GM23338 (cell line): ENCODE data around the gene SEL1L3. TPM values are rescaled to one million over a fixed set of nuclear protein-coding genes. Genes with fewer than 3 reads are reported as not detected.

ENCODE experiments used
- ATAC-seq: fragments of 200-7000 bp; cut with Tn5 transposase; 3 replicates; pipeline ENCODE4 v1.9.1; 2020
- DNase-seq: peaks from one replicate; pipeline ENCODE4 v3.0.0-alpha.2; 2015; ENCODE audit warnings: low spot score
- H2AFZ ChIP-seq: fragments of 200-600 bp; sonication (generic); 2 replicates; pipeline ENCODE4 v1.8.0; 2016; ENCODE audit warnings: antibody characterized with exemption, mild to moderate bottlenecking, moderate library complexity
- H3F3A ChIP-seq: fragments of 200-600 bp; sonication (generic); replicated peaks from 2 replicates; pipeline ENCODE4 v1.8.0; 2017; ENCODE audit warnings: antibody characterized with exemption, mixed run types, low read depth
- H3K27ac ChIP-seq: fragments of 200-600 bp; sonication (generic); 2 replicates; pipeline ENCODE4 v1.6.1; 2016; ENCODE audit warnings: low read depth
- H3K27me3 ChIP-seq: fragments of 200-600 bp; sonication (generic); 2 replicates; pipeline ENCODE4 v1.8.0; 2016; ENCODE audit warnings: mild to moderate bottlenecking, mixed run types, moderate library complexity; ENCODE audit not compliant: insufficient read depth
- H3K36me3 ChIP-seq: fragments of 200-600 bp; sonication (generic); 2 replicates; pipeline ENCODE4 v1.8.0; 2016; ENCODE audit warnings: mild to moderate bottlenecking; ENCODE audit not compliant: insufficient read depth
- H3K4me1 ChIP-seq: fragments of 200-600 bp; sonication (generic); 2 replicates; pipeline ENCODE4 v1.8.0; 2016; ENCODE audit warnings: mild to moderate bottlenecking, moderate library complexity; ENCODE audit not compliant: insufficient read depth
- H3K4me2 ChIP-seq: fragments of 200-600 bp; sonication (generic); 2 replicates; pipeline ENCODE4 v1.7.1; 2017; ENCODE audit warnings: mixed run types
- H3K4me3 ChIP-seq: fragments of 200-600 bp; sonication (generic); 2 replicates; pipeline ENCODE4 v1.6.1; 2016; ENCODE audit warnings: mixed run types
- H3K79me2 ChIP-seq: fragments of 200-600 bp; sonication (generic); replicated peaks from 2 replicates; pipeline ENCODE4 v1.8.0; 2017; ENCODE audit warnings: mild to moderate bottlenecking; ENCODE audit not compliant: insufficient read depth
- H3K9me2 ChIP-seq: fragments of 200-600 bp; sonication (generic); 2 replicates; pipeline ENCODE4 v1.8.0; 2017; ENCODE audit not compliant: insufficient read depth
- H4K20me1 ChIP-seq: fragments of 200-600 bp; sonication (generic); replicated peaks from 2 replicates; pipeline ENCODE4 v1.8.0; 2017; ENCODE audit warnings: mild to moderate bottlenecking; ENCODE audit not compliant: insufficient read depth
- H3K27ac Mint-ChIP-seq: 2 replicates; pipeline ENCODE4 v1.8.0; 2020; ENCODE audit warnings: inconsistent platforms, mild to moderate bottlenecking, moderate library complexity, mixed read lengths
- H3K27me3 Mint-ChIP-seq: 3 replicates; pipeline ENCODE4 v1.8.0; 2022; ENCODE audit warnings: low read depth, mild to moderate bottlenecking, moderate library complexity, mixed read lengths, inconsistent platforms; ENCODE audit not compliant: insufficient read depth, poor library complexity
- H3K36me3 Mint-ChIP-seq: 3 replicates; pipeline ENCODE4 v1.8.0; 2021; ENCODE audit warnings: low read depth, mild to moderate bottlenecking, inconsistent platforms, moderate library complexity, mixed read lengths
- H3K4me1 Mint-ChIP-seq: 3 replicates; pipeline ENCODE4 v1.8.0; 2020; ENCODE audit warnings: mild to moderate bottlenecking, inconsistent platforms, mixed read lengths
- H3K4me3 Mint-ChIP-seq: 3 replicates; pipeline ENCODE4 v1.8.0; 2021; ENCODE audit warnings: moderate library complexity, mild to moderate bottlenecking, inconsistent platforms, mixed read lengths
- H3K9me3 Mint-ChIP-seq: 3 replicates; pipeline ENCODE4 v1.8.0; 2020; ENCODE audit warnings: moderate library complexity, mild to moderate bottlenecking, inconsistent platforms, mixed read lengths
- CREB1 ChIP-seq: fragments of 250-450 bp; sonication (Bioruptor Pico); IDR thresholded peaks from 2 replicates; pipeline ENCODE4 v1.5.0; 2020; ENCODE audit warnings: low read depth, mild to moderate bottlenecking, moderate library complexity
- CTCF ChIP-seq, 2 experiments: fragments of 200-600 bp in 1 of 2; sonication (generic) in 1 of 2; conservative IDR thresholded peaks; 2 replicates each; pipeline versions ENCODE4 v1.5.1 to v1.6.1; 2016 to 2017; ENCODE audit warnings: antibody characterized with exemption in 2 of 2, low read depth in 2 of 2, mild to moderate bottlenecking in 2 of 2, moderate library complexity in 1 of 2
- JUNB ChIP-seq: IDR thresholded peaks from one replicate; pipeline ENCODE4 v1.6.1; 2016; ENCODE audit warnings: antibody characterized with exemption; ENCODE audit not compliant: unreplicated experiment
- NANOG ChIP-seq: IDR thresholded peaks from 2 replicates; pipeline ENCODE4 v1.6.1; 2016; ENCODE audit warnings: antibody characterized with exemption, borderline replicate concordance
- POLR2AphosphoS5 ChIP-seq: IDR thresholded peaks from 2 replicates; pipeline ENCODE4 v1.6.1; 2016; ENCODE audit warnings: antibody characterized with exemption, low read depth
- ZNF114 ChIP-seq: fragments of 250-450 bp; sonication (Bioruptor Pico); IDR thresholded peaks from 2 replicates; pipeline ENCODE4 v1.5.0; 2020; ENCODE audit warnings: mild to moderate bottlenecking, moderate library complexity
- ZNF331 ChIP-seq: fragments of 250-450 bp; sonication (Bioruptor Pico); IDR thresholded peaks from 2 replicates; pipeline ENCODE4 v1.5.0; 2020; ENCODE audit warnings: low read depth, mild to moderate bottlenecking, moderate library complexity
- ZNF462 ChIP-seq: fragments of 250-450 bp; sonication (Bioruptor Pico); IDR thresholded peaks from 2 replicates; pipeline ENCODE4 v1.5.0; 2020; ENCODE audit warnings: mild to moderate bottlenecking, moderate library complexity
- polyA plus RNA-seq: library from polyadenylated mRNA; unstranded; fragments of >200 nt; fragmentation: Nextera tagmentation; extraction: Ambion mirVana; gene quantifications from 2 replicates; pipeline ENCODE4 v1.2.1, GENCODE V29; 2016
- total RNA-seq: library from RNA; depleted of rRNA; stranded (reverse); fragments of >200 nt; shearing (Covaris generic); gene quantifications from 2 replicates; pipeline ENCODE4 v1.2.3, GENCODE V29; 2014
- TF ChIP-seq, protein P1 (sequence below): IDR thresholded peaks from one replicate; pipeline ENCODE4 v1.6.1; 2018; ENCODE audit warnings: antibody characterized with exemption; ENCODE audit not compliant: unreplicated experiment

Gene SEL1L3
- total and polyA plus RNA-seq, 2 experiments from 2014 or later = 17.1 to 61.7 TPM

DNA sequence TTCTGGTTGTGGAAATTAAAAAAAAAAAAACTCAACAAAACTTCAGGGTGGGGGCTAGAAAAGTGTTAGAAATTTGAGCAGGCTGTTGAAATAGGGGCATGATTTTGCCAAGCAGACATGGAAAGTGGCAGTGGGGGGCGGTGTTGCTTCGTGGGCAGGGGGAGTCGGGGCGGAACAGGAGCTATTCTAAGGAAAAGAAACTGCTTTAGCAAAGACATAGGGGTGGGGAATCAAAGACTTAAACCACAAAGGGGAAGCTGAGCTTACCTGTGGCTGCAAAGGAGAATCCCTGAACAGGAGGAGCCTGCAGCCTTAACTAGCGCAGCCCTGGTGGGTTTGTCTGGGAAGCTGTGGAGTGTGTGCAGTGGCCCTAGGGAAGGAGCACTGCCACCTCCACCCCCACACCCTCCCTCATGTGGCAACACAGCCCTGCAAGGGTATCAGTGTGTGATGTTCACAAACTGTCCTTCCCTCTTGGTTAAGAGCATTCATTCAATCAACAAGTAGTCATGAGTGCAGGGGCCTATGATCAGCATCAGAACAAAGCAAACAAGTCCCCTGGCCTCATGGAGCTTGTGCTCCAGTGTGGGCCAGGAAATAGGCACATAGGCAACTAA lies 20.5 kb downstream of the SEL1L3 start:
- H3K4me3 Mint-ChIP-seq = no peak overlapping the region
- H3K36me3 Mint-ChIP-seq = peaks cover 12% of the 10 kb centered on the region
- peak; percentile 74 for ATAC-seq
- Histone ChIP-seq H3F3A (no peaks in the 10 kb centered on the region), H3K27ac (peak overlapping the region; percentile 74; the same call in 1 of the 2 replicates), H3K9me2 (no peaks in the 10 kb centered on the region), H3K36me3 (no peaks in the 10 kb centered on the region), H3K27me3 (no peaks in the 10 kb centered on the region), H3K4me3 (peak overlapping the region; percentile 17; the same call in 1 of the 2 replicates), H3K4me1 (peaks cover 44% of the 10 kb centered on the region), H3K4me2 (no peak overlapping the region), H3K79me2 (peaks cover 57% of the 10 kb centered on the region), H4K20me1 (peaks cover 5% of the 10 kb centered on the region), H2AFZ (no peak overlapping the region)
- peaks cover 58% of the 10 kb centered on the region for H3K4me1 Mint-ChIP-seq
- no peaks in the 10 kb centered on the region for H3K9me3 Mint-ChIP-seq
- peak overlapping the region; percentile 73 for H3K27ac Mint-ChIP-seq
- TF ChIP-seq CTCF (conservative IDR thresholded peaks at IDR 0.05; ENCODE audit: low read depth in 2 of 2) = peak; percentile 67 to 76
- no peak for TF ChIP-seq NANOG
- DNase-seq = peak; percentile 75
- H3K27me3 Mint-ChIP-seq = no peaks in the 10 kb centered on the region

GRCh38 chr4:25839687-25840086 lies 23.1 kb downstream of the SEL1L3 start:
- no peak overlapping the region for H3K4me3 Mint-ChIP-seq
- H3K36me3 Mint-ChIP-seq = no peaks in the 10 kb centered on the region; the same call in 1 of the 3 replicates
- no peaks in the 10 kb centered on the region for H3K27me3 Mint-ChIP-seq
- no peaks in the 10 kb centered on the region for H3K27me3 ChIP-seq
- no peaks in the 10 kb centered on the region for H3K9me2 ChIP-seq
- peaks cover 63% of the 10 kb centered on the region for H3K79me2 ChIP-seq
- H3K4me2 ChIP-seq = no peak overlapping the region
- ATAC-seq (no peak), DNase-seq (no peak)
- H3K4me1 ChIP-seq = peaks cover 29% of the 10 kb centered on the region
- H3F3A ChIP-seq = no peaks in the 10 kb centered on the region
- H3K4me3 ChIP-seq = no peak overlapping the region
- peaks cover 5% of the 10 kb centered on the region; the same call in 1 of the 2 replicates for H4K20me1 ChIP-seq
- H3K4me1 Mint-ChIP-seq = peaks cover 43% of the 10 kb centered on the region
- H3K27ac ChIP-seq = no peak overlapping the region
- H3K36me3 ChIP-seq = no peaks in the 10 kb centered on the region
- no peak overlapping the region for H2AFZ ChIP-seq
- H3K9me3 Mint-ChIP-seq = no peaks in the 10 kb centered on the region
- no peak overlapping the region for H3K27ac Mint-ChIP-seq
- no peak for TF ChIP-seq POLR2AphosphoS5
- TF ChIP-seq CREB1 (CRISPR knock-in tag) = no peak
- TF ChIP-seq JUNB = no peak
- no peak for TF ChIP-seq ZNF114 (CRISPR knock-in tag)
- TF ChIP-seq ZNF462 = no peak
- TF ChIP-seq NANOG = no peak
- TF ChIP-seq ZNF331 (CRISPR knock-in tag) = no peak
- TF ChIP-seq, protein P1, sequence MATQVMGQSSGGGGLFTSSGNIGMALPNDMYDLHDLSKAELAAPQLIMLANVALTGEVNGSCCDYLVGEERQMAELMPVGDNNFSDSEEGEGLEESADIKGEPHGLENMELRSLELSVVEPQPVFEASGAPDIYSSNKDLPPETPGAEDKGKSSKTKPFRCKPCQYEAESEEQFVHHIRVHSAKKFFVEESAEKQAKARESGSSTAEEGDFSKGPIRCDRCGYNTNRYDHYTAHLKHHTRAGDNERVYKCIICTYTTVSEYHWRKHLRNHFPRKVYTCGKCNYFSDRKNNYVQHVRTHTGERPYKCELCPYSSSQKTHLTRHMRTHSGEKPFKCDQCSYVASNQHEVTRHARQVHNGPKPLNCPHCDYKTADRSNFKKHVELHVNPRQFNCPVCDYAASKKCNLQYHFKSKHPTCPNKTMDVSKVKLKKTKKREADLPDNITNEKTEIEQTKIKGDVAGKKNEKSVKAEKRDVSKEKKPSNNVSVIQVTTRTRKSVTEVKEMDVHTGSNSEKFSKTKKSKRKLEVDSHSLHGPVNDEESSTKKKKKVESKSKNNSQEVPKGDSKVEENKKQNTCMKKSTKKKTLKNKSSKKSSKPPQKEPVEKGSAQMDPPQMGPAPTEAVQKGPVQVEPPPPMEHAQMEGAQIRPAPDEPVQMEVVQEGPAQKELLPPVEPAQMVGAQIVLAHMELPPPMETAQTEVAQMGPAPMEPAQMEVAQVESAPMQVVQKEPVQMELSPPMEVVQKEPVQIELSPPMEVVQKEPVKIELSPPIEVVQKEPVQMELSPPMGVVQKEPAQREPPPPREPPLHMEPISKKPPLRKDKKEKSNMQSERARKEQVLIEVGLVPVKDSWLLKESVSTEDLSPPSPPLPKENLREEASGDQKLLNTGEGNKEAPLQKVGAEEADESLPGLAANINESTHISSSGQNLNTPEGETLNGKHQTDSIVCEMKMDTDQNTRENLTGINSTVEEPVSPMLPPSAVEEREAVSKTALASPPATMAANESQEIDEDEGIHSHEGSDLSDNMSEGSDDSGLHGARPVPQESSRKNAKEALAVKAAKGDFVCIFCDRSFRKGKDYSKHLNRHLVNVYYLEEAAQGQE = no peak
